Measurements from ENCODE around the gene GPR27.

DNA sequence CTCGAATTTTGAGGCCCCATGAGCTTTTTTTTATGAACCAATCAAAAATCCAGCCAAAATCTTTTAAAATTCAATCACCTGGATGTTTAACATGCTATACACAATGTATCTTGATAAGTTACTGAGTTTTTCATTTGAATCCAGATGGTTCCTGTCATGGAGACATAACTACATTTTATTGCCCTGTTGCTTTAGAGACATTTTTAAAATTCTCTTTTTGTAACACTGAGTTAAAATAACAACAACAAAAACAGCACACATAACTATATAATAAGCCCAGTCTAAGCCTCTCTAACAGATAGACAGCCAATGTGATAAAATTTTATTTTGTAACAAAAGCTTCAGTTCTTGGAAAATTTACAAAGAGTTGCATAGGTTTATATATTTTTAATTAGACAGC, 29.5 kb downstream of the GPR27 start:
- no peak for TF ChIP-seq POLR2A (IDR thresholded peaks at IDR 0.05)
- TF ChIP-seq, protein P1, sequence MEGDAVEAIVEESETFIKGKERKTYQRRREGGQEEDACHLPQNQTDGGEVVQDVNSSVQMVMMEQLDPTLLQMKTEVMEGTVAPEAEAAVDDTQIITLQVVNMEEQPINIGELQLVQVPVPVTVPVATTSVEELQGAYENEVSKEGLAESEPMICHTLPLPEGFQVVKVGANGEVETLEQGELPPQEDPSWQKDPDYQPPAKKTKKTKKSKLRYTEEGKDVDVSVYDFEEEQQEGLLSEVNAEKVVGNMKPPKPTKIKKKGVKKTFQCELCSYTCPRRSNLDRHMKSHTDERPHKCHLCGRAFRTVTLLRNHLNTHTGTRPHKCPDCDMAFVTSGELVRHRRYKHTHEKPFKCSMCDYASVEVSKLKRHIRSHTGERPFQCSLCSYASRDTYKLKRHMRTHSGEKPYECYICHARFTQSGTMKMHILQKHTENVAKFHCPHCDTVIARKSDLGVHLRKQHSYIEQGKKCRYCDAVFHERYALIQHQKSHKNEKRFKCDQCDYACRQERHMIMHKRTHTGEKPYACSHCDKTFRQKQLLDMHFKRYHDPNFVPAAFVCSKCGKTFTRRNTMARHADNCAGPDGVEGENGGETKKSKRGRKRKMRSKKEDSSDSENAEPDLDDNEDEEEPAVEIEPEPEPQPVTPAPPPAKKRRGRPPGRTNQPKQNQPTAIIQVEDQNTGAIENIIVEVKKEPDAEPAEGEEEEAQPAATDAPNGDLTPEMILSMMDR (IDR thresholded peaks at IDR 0.05), result no peak
